Keratinocyte (primary cell): ENCODE measurements around the gene RASAL2. TPM values are rescaled to one million over a fixed set of nuclear protein-coding genes. Genes with fewer than 3 reads are reported as not detected.
A peak's percentile ranks its signal among the peaks of the same experiment; 100 is the strongest.

Source experiments
- DNase-seq: peaks from one replicate; pipeline ENCODE4 v3.0.0-alpha.2; 2011; ENCODE audit warnings: low read depth, missing footprints, low spot score
- FAIRE-seq: peaks from 2 replicates; lab custom pipeline; 2011; peaks lifted over from hg19 to GRCh38; lab: Jason Lieb, UNC
- H2AFZ ChIP-seq: 2 replicates; pipeline ENCODE4 v1.6.0; 2012; ENCODE audit warnings: low read length, control low read depth, inconsistent platforms; ENCODE audit not compliant: control insufficient read depth
- H3K27ac ChIP-seq: 2 replicates; pipeline ENCODE4 v1.5.1; 2011; ENCODE audit warnings: low read length; ENCODE audit not compliant: control insufficient read depth, insufficient read depth
- H3K27me3 ChIP-seq: 3 replicates; pipeline ENCODE4 v1.6.0; 2011; ENCODE audit warnings: low read length; ENCODE audit not compliant: control insufficient read depth, insufficient read depth; ENCODE audit errors: extremely low read depth
- H3K36me3 ChIP-seq, 2 experiments: 2 replicates in 1 of 2; 3 replicates in 1 of 2; pipeline ENCODE4 v1.5.1; 2011; ENCODE audit warnings: low read length in 2 of 2, mild to moderate bottlenecking in 1 of 2; ENCODE audit not compliant: control insufficient read depth in 2 of 2, insufficient read depth in 2 of 2; ENCODE audit errors: extremely low read depth in 1 of 2
- H3K4me1 ChIP-seq: 3 replicates; pipeline ENCODE4 v1.5.1; 2011; ENCODE audit warnings: low read length; ENCODE audit not compliant: control insufficient read depth, insufficient read depth; ENCODE audit errors: extremely low read depth
- H3K4me2 ChIP-seq: 3 replicates; pipeline ENCODE4 v1.6.0; 2011; ENCODE audit warnings: low read depth, low read length; ENCODE audit not compliant: control insufficient read depth, insufficient read depth; ENCODE audit errors: extremely low read depth
- H3K4me3 ChIP-seq, 3 experiments: fragments of 200-600 bp in 1 of 3; sonication (generic) in 1 of 3; 2 replicates in 2 of 3; 3 replicates in 1 of 3; pipeline ENCODE4 v1.5.1; 2011 to 2016; ENCODE audit warnings: low read length in 3 of 3, mild to moderate bottlenecking in 3 of 3, control low read depth in 2 of 3, inconsistent platforms in 1 of 3, low read depth in 1 of 3, mixed read lengths in 1 of 3, mixed run types in 1 of 3, moderate library complexity in 1 of 3; ENCODE audit not compliant: control insufficient read depth in 2 of 3, insufficient read depth in 2 of 3; ENCODE audit errors: extremely low read depth in 1 of 3
- H3K79me2 ChIP-seq: 2 replicates; pipeline ENCODE4 v1.6.0; 2012; ENCODE audit warnings: low read length; ENCODE audit not compliant: control insufficient read depth, insufficient read depth
- H3K9ac ChIP-seq: 3 replicates; pipeline ENCODE4 v1.6.0; 2011; ENCODE audit warnings: low read length; ENCODE audit not compliant: control insufficient read depth, insufficient read depth; ENCODE audit errors: extremely low read depth
- H3K9me1 ChIP-seq: 3 replicates; pipeline ENCODE4 v1.6.0; 2011; ENCODE audit warnings: low read length; ENCODE audit not compliant: control insufficient read depth, insufficient read depth; ENCODE audit errors: extremely low read depth
- H3K9me3 ChIP-seq: 2 replicates; pipeline ENCODE4 v1.5.1; 2012; ENCODE audit warnings: low read depth, low read length; ENCODE audit not compliant: control insufficient read depth
- H4K20me1 ChIP-seq: 3 replicates; pipeline ENCODE4 v1.6.0; 2011; ENCODE audit warnings: low read length; ENCODE audit not compliant: control insufficient read depth, insufficient read depth; ENCODE audit errors: extremely low read depth
- EZH2 ChIP-seq: IDR thresholded peaks from one replicate; pipeline ENCODE4 v1.6.1; 2012; ENCODE audit warnings: inconsistent platforms, mild to moderate bottlenecking, low read length, moderate library complexity
- dilution Hi-C: fragments of 300-500 bp; cut with MboI; formaldehyde crosslinking; loops from one replicate; pipeline ENCODE4 v1.7.0; 2020; ENCODE audit warnings: low sequenced_read_pairs; ENCODE audit not compliant: extremely low pct_ligation_motif_present
- polyA plus RNA-seq, 5 experiments: library from polyadenylated mRNA; depleted of rRNA in 3 of 5; stranded (reverse) in 3 of 5; stranded (forward) in 1 of 5; unstranded in 1 of 5; fragments of >200 nt; gene quantifications; 1 replicate in 1 of 5; 2 replicates in 3 of 5; 3 replicates in 1 of 5; pipeline versions ENCODE4 v1.2.1 to v1.2.3, GENCODE V29; 2011 to 2012; ENCODE audit warnings: missing spikeins in 2 of 5, low read depth in 1 of 5, low replicate concordance in 1 of 5
- TF ChIP-seq, protein P1 (sequence below), 3 experiments: IDR thresholded peaks in 1 of 3; conservative IDR thresholded peaks in 1 of 3; optimal IDR thresholded peaks in 1 of 3; 2 replicates in 2 of 3; 3 replicates in 1 of 3; pipeline versions ENCODE3 to v1.5.1; 2011; ENCODE audit warnings: low read length in 3 of 3, mild to moderate bottlenecking in 3 of 3, moderate library complexity in 2 of 3, control low read depth in 1 of 3, inconsistent platforms in 1 of 3; ENCODE audit not compliant: insufficient read depth in 2 of 3; ENCODE audit errors: extremely low read depth in 1 of 3

The RASAL2 gene
- polyA plus RNA-seq, 1 donor (not counting 4 experiments of a cell fraction or from before 2014, with no cell fraction given), result 27.2 TPM

- H3K36me3 ChIP-seq, result no peaks in the 10 kb centered on the region
- H3K4me3 ChIP-seq, result no peak overlapping the region
- peaks cover 75% of the 10 kb centered on the region for H3K79me2 ChIP-seq
- no peaks in the 10 kb centered on the region for H4K20me1 ChIP-seq
- no peak overlapping the region for H2AFZ ChIP-seq
- H3K27me3 ChIP-seq, result no peaks in the 10 kb centered on the region
- peak overlapping the region; percentile 78 for H3K27ac ChIP-seq
- peaks cover 2% of the 10 kb centered on the region for H3K9me1 ChIP-seq
- FAIRE-seq, result no peak
- dilution Hi-C loops, result no loop called here
- H3K9ac ChIP-seq, result peak overlapping the region; percentile 53
- H3K4me1 ChIP-seq, result peaks cover 55% of the 10 kb centered on the region
- TF ChIP-seq EZH2, result no peak
- TF ChIP-seq, protein P1, sequence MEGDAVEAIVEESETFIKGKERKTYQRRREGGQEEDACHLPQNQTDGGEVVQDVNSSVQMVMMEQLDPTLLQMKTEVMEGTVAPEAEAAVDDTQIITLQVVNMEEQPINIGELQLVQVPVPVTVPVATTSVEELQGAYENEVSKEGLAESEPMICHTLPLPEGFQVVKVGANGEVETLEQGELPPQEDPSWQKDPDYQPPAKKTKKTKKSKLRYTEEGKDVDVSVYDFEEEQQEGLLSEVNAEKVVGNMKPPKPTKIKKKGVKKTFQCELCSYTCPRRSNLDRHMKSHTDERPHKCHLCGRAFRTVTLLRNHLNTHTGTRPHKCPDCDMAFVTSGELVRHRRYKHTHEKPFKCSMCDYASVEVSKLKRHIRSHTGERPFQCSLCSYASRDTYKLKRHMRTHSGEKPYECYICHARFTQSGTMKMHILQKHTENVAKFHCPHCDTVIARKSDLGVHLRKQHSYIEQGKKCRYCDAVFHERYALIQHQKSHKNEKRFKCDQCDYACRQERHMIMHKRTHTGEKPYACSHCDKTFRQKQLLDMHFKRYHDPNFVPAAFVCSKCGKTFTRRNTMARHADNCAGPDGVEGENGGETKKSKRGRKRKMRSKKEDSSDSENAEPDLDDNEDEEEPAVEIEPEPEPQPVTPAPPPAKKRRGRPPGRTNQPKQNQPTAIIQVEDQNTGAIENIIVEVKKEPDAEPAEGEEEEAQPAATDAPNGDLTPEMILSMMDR (optimal IDR thresholded peaks at IDR 0.05 in 1 of 3, IDR thresholded peaks at IDR 0.05 in 1 of 3, conservative IDR thresholded peaks at IDR 0.05 in 1 of 3; ENCODE audit: extremely low read depth in 1 of 3, insufficient read depth in 2 of 3, low read length in 3 of 3), result no peak
- no peak for DNase-seq
- no peaks in the 10 kb centered on the region for H3K9me3 ChIP-seq
- peak overlapping the region; percentile 66 for H3K4me2 ChIP-seq
Measured at GRCh38 chr1:178126261-178126660, 32.4 kb downstream of the RASAL2 start.

DNA sequence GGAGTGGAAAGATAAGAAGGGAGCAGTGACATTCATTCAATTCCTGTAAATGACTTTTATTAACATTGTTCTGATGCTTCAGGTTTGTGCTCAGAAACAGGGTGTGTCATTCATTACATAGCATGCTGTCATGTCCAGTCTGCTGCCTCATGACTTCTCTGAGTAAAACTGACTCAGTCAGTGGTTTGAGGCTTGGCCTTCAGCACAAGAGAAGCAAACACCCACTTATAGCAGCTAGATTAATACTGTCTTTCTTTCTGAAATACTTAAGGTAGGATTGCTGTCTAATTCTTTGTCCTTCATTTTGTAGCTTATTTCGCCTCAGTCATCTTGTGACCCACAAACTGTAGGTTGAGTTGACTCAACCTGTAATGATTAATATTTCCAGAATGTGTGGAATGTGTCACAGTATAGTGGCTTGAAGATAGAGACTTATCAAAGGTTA is 32.9 kb downstream of the RASAL2 start:
- no peak for TF ChIP-seq EZH2
- Histone ChIP-seq H4K20me1 (no peaks in the 10 kb centered on the region), H3K36me3 (no peaks in the 10 kb centered on the region), H3K4me1 (peaks cover 55% of the 10 kb centered on the region), H3K4me2 (peak overlapping the region; percentile 66), H3K9me3 (no peaks in the 10 kb centered on the region), H3K4me3 (peak overlapping the region; percentile 17 to 44 (median 38)), H3K27me3 (no peaks in the 10 kb centered on the region), H2AFZ (no peak overlapping the region), H3K9me1 (peaks cover 2% of the 10 kb centered on the region), H3K27ac (peak overlapping the region; percentile 78), H3K9ac (peak overlapping the region; percentile 64), H3K79me2 (peaks cover 76% of the 10 kb centered on the region)
- peak; percentile 88 for DNase-seq
- dilution Hi-C loops, result no loop called here
- peak; percentile 100 for FAIRE-seq
